Measurements from ENCODE around the gene HDLBP. TPM values are rescaled to one million over a fixed set of nuclear protein-coding genes. Genes with fewer than 3 reads are reported as not detected.

Gene HDLBP
- total RNA-seq, 4 donors from 2014 or later = 303 to 490 (median 435) TPM

Other genes starting within 250 kb of the HDLBP start
- 100 to 1,000 TPM in 1 of 4 donors, 10 to 100 TPM in 3; 67.8 to 110 (median 91.0) TPM for gene MTERF4, start 213.4 kb downstream of the HDLBP start, total RNA-seq
- 10 to 100 TPM in 3 of 4 donors, 1 to 10 TPM in 1; 7.0 to 29.4 (median 20.8) TPM for gene PASK, start 166.2 kb downstream of the HDLBP start, total RNA-seq
- 10 to 100 TPM; 58.7 to 74.0 (median 68.8) TPM for gene PPP1R7, start 165.2 kb downstream of the HDLBP start, total RNA-seq
- 1 to 10 TPM in 1 of 4 donors, under 1 TPM in 2, not detected in 1; 0.94 to 1.8 (median 0.98) TPM for gene ANO7, start 127.0 kb downstream of the HDLBP start, total RNA-seq
- gene SEPTIN2, start 253 bp upstream of the HDLBP start, total RNA-seq = 100 to 1,000 TPM; 340 to 417 (median 365) TPM
- gene FARP2, start 40.6 kb upstream of the HDLBP start, total RNA-seq = 10 to 100 TPM; 16.9 to 24.1 (median 20.3) TPM
- 100 to 1,000 TPM; 236 to 364 (median 266) TPM for gene STK25, start 192.9 kb upstream of the HDLBP start, total RNA-seq
- 10 to 100 TPM; 22.2 to 32.1 (median 27.0) TPM for gene BOK, start 243.1 kb upstream of the HDLBP start, total RNA-seq